Central memory CD4-positive, alpha-beta T cell (primary cell): ENCODE measurements around the gene REXO4.
A peak's percentile ranks its signal among the peaks of the same experiment; 100 is the strongest.
"Not testable (repeated sequence)": the region's sequence is repeated elsewhere in the genome, so short reads cannot be mapped to it uniquely, and the experiment has no call there.

ENCODE experiments used
- DNase-seq: peaks from one replicate; pipeline ENCODE4 v3.0.0; 2022

The REXO4 gene

DNA sequence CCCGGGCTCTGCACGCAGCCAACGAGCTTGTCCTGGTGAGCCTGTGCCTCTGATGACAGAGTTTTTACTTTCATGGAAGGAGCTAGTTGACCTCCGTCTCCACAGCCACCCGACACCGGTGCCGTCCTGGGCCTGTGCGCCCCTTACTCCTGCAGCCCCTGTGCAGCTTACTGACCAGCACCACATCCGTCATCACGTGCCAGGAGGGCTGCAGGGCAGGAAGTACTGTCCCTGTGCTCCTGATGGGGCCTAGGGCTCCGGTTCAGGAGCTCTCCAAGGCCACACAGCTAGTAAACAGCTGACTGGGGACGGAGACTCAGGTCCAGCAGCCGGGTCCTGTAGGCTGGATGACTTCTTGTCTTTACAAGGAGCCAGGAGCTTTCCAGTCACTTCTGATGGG is 31.5 kb downstream of the REXO4 start:
- DNase-seq = no peak

GRCh38 chr9:133385452-133385851 is 32.4 kb downstream of the REXO4 start:
- DNase-seq = no peak

GRCh38 chr9:133384736-133385321 is 33.0 kb downstream of the REXO4 start:
- no peak for DNase-seq

GRCh38 chr9:133383438-133383837 is 34.4 kb downstream of the REXO4 start:
- no peak for DNase-seq

GRCh38 chr9:133382507-133383141 is 35.2 kb downstream of the REXO4 start:
- no peak for DNase-seq

DNA sequence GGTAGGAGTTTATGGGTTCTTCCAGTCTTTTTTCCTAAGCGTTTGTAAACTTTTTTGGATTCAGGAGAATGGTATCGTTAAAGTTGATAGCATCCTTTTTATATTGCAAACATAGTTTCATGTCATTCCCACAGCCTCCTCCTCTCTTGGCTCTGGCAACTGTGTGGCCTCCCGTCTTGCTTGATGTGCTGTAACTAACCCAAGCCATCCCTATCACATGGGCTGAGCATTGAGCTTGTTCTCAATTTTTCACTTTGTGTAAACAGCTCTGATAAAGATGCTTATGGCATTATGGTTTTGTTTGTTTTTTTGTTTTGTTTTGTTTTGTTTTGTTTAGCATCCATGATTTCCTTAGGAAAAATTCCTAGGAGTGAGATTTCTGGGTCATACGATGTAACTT is 37.1 kb downstream of the REXO4 start:
- DNase-seq = no peak

DNA sequence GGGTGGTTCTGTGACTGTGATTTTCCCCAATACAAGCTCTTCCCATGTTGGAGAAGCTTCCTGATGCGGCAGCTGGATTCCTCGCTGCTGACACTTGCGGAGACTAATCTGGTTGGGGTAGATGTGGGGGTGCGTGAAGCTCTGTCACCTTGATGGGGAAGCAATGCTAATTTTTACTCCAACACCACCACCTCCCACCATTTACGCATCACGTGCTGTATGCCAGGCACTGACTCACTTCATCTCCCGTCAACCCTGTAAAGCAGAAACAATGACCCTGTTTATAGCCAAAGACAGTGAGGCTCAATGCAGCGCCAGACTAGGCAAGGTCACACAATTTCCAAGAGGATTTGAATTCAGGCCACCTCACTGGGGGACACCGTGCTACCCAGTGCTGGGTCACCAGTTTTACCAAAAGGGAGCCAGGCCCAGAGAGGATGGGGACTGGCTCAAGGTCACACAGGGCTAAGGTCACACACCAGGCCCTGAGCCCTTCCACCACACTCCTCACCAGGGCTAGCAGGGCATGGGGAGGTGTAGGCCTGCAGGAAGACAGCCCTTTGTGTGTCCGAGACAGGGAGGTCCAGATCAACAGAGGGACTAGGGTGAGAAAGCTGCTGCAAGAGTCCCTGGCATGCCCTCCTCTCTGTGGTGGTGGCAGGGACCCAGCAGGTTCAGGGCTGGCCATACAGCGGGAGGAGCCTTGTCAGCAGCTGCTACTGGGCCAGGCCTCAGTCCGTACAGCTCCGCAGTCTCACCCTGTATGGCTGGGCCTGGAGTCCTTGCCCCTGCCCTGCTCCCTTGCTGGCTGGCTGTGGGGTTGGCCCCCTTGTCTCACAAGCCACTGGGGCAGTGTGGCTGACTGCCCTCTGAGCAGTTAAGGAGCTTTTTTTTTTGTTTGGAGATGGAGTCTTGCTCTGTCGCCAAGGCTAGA is 38.4 kb downstream of the REXO4 start:
- DNase-seq = no peak

DNA sequence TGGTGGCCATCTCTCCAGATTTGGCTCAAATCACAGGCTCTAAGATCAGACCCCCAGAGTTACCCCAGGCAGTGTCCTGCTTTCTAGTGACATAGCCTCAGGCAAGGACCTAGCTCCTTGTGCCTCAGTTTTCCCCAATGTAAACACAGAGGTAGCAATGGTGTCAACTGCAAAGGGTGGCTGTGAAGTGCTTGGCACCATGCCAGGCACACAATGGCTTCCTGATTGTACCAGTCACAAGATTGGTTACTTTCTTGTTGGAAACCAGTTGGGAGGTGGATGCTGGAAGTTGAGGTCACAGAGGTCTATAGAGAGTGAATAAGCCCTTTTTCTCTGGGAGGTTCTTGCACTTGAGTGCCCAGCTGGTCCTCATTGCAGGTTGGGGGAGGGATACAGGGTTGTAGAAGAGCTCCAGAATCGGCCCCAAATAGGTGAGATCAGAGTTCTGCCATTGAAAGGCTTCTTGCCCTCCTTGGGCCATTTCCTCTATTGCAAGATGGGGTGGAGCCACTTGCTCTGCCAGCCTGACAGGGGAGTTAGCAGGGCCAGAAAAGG is 39.3 kb downstream of the REXO4 start:
- no peak for DNase-seq

- DNase-seq = no peak
Measured at GRCh38 chr9:133377721-133378216, 40.0 kb downstream of the REXO4 start.

- not testable (repeated sequence) for DNase-seq
Measured at GRCh38 chr9:133377280-133377679, 40.5 kb downstream of the REXO4 start.

DNA sequence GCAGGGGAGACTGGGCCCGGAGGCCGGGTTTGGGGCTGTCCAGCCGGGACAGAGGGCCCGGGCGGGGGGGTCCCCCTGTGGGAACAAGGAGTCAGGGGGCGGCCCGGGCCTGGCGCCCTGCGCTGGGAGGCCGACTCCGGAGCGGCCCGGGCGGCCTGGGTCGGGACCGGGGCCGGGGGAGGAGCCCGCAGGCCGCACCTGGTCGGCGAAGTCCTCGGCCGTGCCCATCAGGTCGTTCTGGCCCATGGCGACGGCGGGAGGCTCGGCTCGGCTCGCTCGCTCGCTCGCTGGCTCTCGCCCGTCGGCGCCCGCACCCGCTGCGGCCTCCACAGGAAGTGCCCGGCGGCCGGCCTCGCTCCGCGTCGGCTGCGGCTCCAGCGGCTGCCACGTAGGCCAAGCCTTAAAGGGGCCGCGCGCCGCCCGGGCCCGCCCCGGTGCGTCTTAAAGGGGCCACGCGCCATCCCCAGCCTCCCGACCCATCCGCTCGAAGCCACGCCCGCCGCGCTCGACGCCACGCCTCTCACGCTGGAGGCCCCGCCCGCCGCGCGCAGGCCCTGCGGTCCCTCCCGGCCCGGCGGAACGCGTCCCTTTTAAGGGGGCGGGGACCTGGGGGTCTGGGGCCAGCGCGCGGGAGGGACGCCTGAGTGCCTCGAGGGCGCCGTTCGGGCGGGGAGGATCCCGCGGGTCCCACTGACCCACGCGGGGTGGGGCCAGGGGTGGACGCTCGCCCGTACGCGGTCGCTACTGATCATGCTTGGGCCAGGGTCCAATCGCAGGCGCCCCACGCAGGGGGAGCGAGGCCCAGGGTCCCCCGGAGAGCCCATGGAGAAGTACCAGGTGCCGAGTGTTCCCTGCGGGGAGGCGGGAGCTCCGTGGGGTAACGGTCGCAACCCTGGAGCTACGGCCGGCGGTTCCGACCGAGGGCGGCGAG is 41.8 kb downstream of the REXO4 start, which contains the start of the genes STKLD1 and SURF4:
TSS of gene STKLD1 (plus strand) at position 643 of the 931 bp plus-strand sequence. CDS start at position 751, 108 bp downstream.
TSS of gene SURF4 (minus strand) at position 337 of the 931 bp plus-strand sequence. CDS start at position 246, 91 bp downstream.
- peak; percentile 91 for DNase-seq

DNA sequence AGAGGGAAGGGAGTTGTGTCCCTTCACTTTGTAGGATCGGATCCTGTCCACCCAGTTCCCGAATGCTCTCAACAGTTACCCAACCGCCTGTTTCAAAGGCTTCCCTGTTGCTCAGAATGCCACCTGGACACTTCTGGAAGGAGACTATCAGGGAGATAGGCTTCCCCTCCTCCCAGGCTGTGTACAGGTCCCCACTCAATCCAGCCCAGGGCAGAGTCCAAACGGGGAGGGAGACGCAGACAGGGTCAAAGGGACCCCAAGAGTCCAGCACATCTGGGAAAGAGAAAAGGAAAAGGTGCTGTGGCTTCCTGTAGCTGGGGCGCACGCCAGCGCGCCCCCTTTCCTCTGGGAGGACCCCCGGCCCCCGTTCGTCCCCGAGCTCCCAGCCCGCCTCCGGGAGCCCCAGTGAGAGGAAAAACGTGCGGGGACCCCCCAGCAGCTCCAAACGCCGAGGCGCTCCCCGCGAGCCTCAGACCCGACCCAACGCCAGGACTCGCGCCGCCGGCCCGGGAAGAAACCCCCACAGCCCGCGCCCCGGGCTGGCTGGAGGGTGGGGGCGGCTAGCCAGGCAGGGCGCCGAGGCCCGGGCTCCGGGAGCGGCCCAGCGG is 42.6 kb downstream of the REXO4 start:
- no peak for DNase-seq

DNA sequence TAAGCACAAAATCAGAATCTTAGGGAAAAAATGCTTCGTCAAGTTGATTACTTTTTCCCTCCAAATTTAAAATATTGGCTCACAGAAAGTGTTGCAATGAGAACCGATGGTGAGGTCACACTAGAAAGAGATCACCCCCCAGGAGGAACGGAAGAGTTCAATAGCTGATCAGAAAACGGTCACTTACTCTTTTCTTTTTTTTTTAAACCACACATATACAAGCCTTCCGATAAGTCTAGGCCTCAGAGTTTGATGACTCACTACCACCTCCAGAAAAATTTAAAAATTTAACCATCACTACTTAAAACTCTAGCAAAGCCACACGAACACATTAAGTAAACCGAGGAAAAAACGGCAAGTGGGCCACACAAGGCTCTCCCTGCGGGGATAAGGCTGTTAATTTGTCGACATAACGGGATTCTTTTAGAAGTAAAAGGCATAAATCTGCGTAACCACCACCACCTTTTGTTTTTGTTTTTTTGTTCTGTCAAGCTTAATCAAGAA is 43.1 kb downstream of the REXO4 start:
- peak; percentile 51 for DNase-seq

- no peak for DNase-seq
Measured at GRCh38 chr9:133372144-133372543, 45.7 kb downstream of the REXO4 start.

DNA sequence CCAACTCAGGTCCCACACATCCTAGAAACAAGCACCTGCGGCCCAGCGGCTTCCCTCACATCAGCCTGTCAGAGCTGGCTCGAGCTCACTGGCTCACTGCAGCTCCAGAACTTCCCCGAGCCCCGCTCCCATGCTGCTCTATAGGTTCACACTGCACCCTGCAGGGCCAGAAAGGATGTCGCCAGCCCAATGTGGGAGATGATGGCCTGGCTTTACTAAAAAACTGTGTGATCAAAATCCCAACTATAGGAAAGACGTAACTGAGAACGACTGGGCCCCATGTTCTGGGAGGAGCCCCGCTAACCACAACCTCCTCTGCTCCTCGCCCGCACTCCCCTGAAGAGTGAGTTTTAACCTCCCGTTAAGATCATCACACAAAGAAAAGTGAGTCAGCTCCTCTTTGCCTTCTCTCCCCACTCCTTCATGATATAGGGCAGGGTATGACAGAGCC is 46.5 kb downstream of the REXO4 start:
- DNase-seq = peak; percentile 73

DNA sequence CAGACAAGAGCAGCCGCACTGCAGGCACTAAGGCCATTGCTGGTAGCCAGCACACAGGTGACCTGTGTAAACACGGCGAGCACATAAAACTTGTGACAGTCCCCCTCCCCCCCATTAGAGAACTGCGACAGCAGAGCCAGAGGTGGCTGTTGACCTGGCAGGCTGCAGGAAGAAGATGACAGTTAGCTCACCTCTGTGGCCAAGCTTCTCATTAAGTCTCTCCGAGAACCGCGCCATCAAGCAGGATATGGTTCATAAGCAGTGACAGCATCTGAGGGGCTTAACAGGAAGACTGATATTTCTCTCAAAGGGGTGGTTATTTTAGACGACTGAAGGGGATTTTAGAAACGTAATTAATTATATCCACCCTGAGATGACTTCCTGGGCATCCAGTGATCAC is 47.1 kb downstream of the REXO4 start:
- peak; percentile 64 for DNase-seq

DNA sequence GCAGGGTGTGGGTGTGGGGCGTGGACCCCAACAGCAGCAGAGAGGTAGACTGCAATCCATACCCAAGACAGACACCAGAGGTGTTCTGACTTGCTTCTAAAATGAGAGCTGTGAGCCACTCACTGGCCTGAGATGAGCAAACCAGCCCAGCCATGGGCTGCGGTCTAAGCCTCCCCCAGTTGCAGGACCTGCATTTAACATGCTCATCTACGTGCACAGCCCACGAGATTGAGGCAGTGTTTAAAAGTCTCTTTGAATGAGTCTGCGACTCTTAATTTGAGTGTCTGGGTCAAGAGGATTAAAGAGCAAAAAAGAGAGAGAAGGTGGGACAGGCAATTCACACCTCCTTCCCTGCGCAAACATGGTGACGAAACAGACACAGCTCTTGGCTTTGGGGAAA is 47.9 kb downstream of the REXO4 start:
- no peak for DNase-seq

- no peak for DNase-seq
Measured at GRCh38 chr9:133369422-133369821, 48.4 kb downstream of the REXO4 start.

DNA sequence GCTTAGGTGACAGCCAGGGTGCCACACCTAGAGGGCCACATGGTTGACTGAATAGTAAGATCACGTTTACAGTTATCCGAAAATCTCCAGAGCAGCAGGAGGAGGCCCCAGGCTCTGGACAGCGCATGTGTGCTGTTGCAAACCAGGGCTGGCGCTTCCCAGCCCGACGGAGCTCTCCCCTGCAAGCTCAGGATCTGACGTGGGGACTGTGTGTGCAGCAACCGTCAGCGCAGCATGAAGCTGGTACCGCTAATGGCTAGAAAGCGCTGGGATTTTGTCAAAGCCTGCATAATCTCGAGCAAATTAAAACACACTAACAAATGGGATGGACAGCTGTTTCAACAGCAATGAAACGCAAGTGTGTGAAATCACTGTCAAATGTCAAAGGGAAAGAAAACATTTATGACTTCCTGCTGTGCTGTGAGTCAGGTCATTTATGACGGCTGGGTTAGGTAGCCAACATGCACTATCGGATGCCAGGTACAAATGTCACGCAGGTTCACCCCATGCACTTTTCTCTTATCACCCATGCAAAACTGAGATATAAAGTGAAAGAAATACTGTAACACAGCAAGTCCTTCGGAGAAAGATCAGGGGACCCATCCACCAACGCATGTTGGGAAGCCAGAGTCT is 49.4 kb downstream of the REXO4 start:
- DNase-seq = no peak

DNA sequence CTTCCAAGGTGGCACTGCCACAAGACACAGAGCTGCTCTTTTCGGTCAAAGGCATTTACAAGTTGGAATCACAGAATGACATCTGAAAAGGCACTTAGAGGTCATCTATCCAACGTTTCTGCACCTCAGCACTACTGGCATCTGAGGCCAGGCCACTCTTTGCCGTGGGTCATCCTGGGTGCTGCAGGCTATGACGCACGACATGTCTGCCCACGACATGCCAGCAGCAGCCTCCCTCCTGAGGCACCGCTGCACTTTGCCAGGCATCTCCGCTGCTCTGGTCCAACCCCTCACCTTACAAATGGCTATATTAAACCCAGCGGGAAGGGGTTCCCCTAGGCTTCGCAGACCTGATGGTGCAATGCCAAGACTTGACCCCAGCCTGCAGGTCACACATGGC is 50.0 kb downstream of the REXO4 start:
- no peak for DNase-seq

DNA sequence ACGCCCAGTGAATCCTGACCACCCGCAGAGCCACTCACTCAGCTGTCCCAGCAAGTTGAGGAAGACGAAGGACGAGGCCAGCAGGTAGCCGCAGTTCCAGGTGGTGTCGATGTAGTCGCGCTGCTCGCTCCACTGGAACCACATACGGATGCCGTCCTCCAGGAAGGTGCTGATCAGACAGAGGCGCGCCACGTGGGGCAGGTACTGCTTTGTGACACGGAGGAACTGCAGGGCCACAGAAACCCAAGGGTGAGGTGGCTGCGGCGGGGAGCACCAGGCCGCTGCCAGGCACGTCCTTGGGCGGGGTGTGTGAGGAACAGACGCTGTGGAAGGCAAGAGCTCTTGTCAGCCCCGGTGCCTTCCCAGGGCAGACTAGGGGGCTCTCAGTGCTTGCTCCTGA is 50.6 kb downstream of the REXO4 start:
- no peak for DNase-seq
